ENCODE measurements around the gene CPNE1. TPM values are rescaled to one million over a fixed set of nuclear protein-coding genes. Genes with fewer than 3 reads are reported as not detected.
"Not testable (repeated sequence)": the region's sequence is repeated elsewhere in the genome, so short reads cannot be mapped to it uniquely, and the experiment has no call there.

The CPNE1 gene
- total RNA-seq, 3 donors from 2014 or later, result 41.1 to 135 (median 117) TPM

GRCh38 chr20:35695245-35695749 is 30.6 kb upstream of the CPNE1 start:
- TF ChIP-seq POLR2A (IDR thresholded peaks at IDR 0.05), result no peak
- TF ChIP-seq POLR2AphosphoS5 (IDR thresholded peaks at IDR 0.05), result no peak
- no peak for TF ChIP-seq CTCF (IDR thresholded peaks at IDR 0.05)
- DNase-seq (ENCODE audit: low spot score in 2 of 2), result no peak
- Histone ChIP-seq H3K27me3 (no peaks in the 10 kb centered on the region), H3K4me1 (peaks cover 3 to 6% of the 10 kb centered on the region in 2 donors), H3K4me3 (no peak overlapping the region), H3K36me3 (no peaks in the 10 kb centered on the region), H3K9me3 (no peaks in the 10 kb centered on the region), H3K27ac (no peak overlapping the region)
- intact Hi-C loops (cut with DNase I; ENCODE audit: low total_unique reads), result no loop called here

- no peaks in the 10 kb centered on the region for H3K36me3 ChIP-seq
These were observed 25.6 kb upstream of the CPNE1 start for GRCh38 chr20:35690265-35690664.

GRCh38 chr20:35686872-35687271 is 22.2 kb upstream of the CPNE1 start:
- H3K36me3 ChIP-seq; DNase-seq (ENCODE audit: low spot score in 2 of 2); intact Hi-C loops (cut with DNase I; ENCODE audit: low total_unique reads); H3K27ac ChIP-seq; H3K4me3 ChIP-seq; H3K9me3 ChIP-seq; H3K4me1 ChIP-seq; H3K27me3 ChIP-seq: not testable (repeated sequence)

More at GRCh38 chr20:35690265-35690664, 25.6 kb upstream of the CPNE1 start:
- no peak overlapping the region for H3K4me3 ChIP-seq
- no peak overlapping the region for H3K27ac ChIP-seq
- H3K9me3 ChIP-seq, result no peaks in the 10 kb centered on the region
- no peaks in the 10 kb centered on the region for H3K4me1 ChIP-seq
- TF ChIP-seq POLR2AphosphoS5 (IDR thresholded peaks at IDR 0.05) (no peak), CTCF (IDR thresholded peaks at IDR 0.05) (no peak), POLR2A (IDR thresholded peaks at IDR 0.05) (no peak)
- no peak for DNase-seq (ENCODE audit: low spot score in 2 of 2)
- H3K27me3 ChIP-seq, result no peaks in the 10 kb centered on the region
- intact Hi-C loops (cut with DNase I; ENCODE audit: low total_unique reads), result no loop called here

GRCh38 chr20:35685368-35685767 is 20.7 kb upstream of the CPNE1 start:
- H3K4me3 ChIP-seq; H3K27me3 ChIP-seq; intact Hi-C loops (cut with DNase I; ENCODE audit: low total_unique reads); DNase-seq (ENCODE audit: low spot score in 2 of 2); H3K27ac ChIP-seq; H3K9me3 ChIP-seq; H3K36me3 ChIP-seq; H3K4me1 ChIP-seq: not testable (repeated sequence)

GRCh38 chr20:35681960-35682359 is 17.3 kb upstream of the CPNE1 start:
- H3K27me3 ChIP-seq, result no peaks in the 10 kb centered on the region
- H3K4me3 ChIP-seq, result no peak overlapping the region
- no peak overlapping the region for H3K27ac ChIP-seq
- no peaks in the 10 kb centered on the region for H3K36me3 ChIP-seq
- H3K9me3 ChIP-seq, result no peaks in the 10 kb centered on the region
- intact Hi-C loops (cut with DNase I; ENCODE audit: low total_unique reads), result no loop called here
- H3K4me1 ChIP-seq, result no peaks in the 10 kb centered on the region
- TF ChIP-seq CTCF (IDR thresholded peaks at IDR 0.05) (no peak), POLR2AphosphoS5 (IDR thresholded peaks at IDR 0.05) (no peak), POLR2A (IDR thresholded peaks at IDR 0.05) (no peak)
- no peak for DNase-seq (ENCODE audit: low spot score in 2 of 2)

- Histone ChIP-seq H3K4me1 (no peaks in the 10 kb centered on the region), H3K4me3 (no peak overlapping the region), H3K27me3 (no peaks in the 10 kb centered on the region), H3K9me3 (no peaks in the 10 kb centered on the region), H3K27ac (no peak overlapping the region), H3K36me3 (no peaks in the 10 kb centered on the region)
- no peak for DNase-seq (ENCODE audit: low spot score in 2 of 2)
- TF ChIP-seq CTCF (IDR thresholded peaks at IDR 0.05) (no peak), POLR2AphosphoS5 (IDR thresholded peaks at IDR 0.05) (no peak), POLR2A (IDR thresholded peaks at IDR 0.05) (no peak)
- intact Hi-C loops (cut with DNase I; ENCODE audit: low total_unique reads), result no loop called here
These were observed 15.9 kb upstream of the CPNE1 start for GRCh38 chr20:35680452-35681183.
